Muscle layer of colon (tissue), 2 donors: ENCODE results near the gene MPZL1.

ENCODE experiments used
- H3K27ac ChIP-seq: one replicate; pipeline ENCODE4 v1.7.0; 2013; ENCODE audit warnings: low read depth, mild to moderate bottlenecking, low read length, moderate library complexity
- H3K27me3 ChIP-seq, 2 donors: one replicate each; pipeline ENCODE4 v1.7.0; 2013; ENCODE audit warnings: low read length in 2 of 2, mild to moderate bottlenecking in 2 of 2; ENCODE audit not compliant: insufficient read depth in 2 of 2, control insufficient read depth in 1 of 2
- H3K36me3 ChIP-seq: one replicate; pipeline ENCODE4 v1.7.0; 2013; ENCODE audit warnings: mild to moderate bottlenecking, low read length; ENCODE audit not compliant: insufficient read depth
- H3K4me1 ChIP-seq: one replicate; pipeline ENCODE4 v1.7.0; 2013; ENCODE audit warnings: mild to moderate bottlenecking, low read length; ENCODE audit not compliant: insufficient read depth
- H3K4me3 ChIP-seq, 2 donors: one replicate each; pipeline ENCODE4 v1.7.0; 2013; ENCODE audit warnings: low read length in 2 of 2, low read depth in 1 of 2, mild to moderate bottlenecking in 1 of 2, moderate library complexity in 1 of 2
- H3K9ac ChIP-seq: one replicate; pipeline ENCODE4 v1.7.0; 2013; ENCODE audit warnings: low read length
- H3K9me3 ChIP-seq: one replicate; pipeline ENCODE4 v1.7.0; 2013; ENCODE audit warnings: mild to moderate bottlenecking, low read length
- donor health status: abdominal sarcoma.
- donor health status: Adenocarcinoma of cecum.

MPZL1 gene

GRCh38 chr1:167697667-167698141 lies 24.1 kb upstream of the MPZL1 start:
- H3K27ac ChIP-seq, result no peak overlapping the region
- H3K9me3 ChIP-seq, result no peaks in the 10 kb centered on the region
- no peak overlapping the region for H3K4me3 ChIP-seq
- no peaks in the 10 kb centered on the region for H3K27me3 ChIP-seq
- H3K9ac ChIP-seq, result no peak overlapping the region
- H3K36me3 ChIP-seq, result peaks cover 7% of the 10 kb centered on the region
- H3K4me1 ChIP-seq, result no peaks in the 10 kb centered on the region

DNA sequence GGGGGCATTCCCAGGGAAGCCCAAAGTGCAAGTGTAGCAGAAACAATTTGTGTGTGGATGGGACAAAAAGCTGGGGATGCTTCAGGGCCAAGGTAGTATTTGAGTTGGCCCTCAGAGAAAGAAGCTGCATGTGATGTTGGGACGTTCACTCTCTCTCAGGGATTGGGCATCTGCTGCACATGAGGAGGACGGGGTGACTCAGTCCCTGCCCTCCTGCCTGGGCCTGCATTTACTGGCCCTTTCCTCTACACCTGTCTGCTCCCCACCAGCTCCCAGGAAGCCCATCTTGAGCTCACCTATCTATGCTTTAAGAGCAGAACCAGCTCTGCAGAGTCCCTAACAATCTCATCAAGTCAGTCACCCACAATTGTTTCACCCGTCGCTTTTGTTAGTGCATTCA lies 23.5 kb upstream of the MPZL1 start:
- H3K4me1 ChIP-seq, result no peaks in the 10 kb centered on the region
- H3K9me3 ChIP-seq, result no peaks in the 10 kb centered on the region
- H3K27me3 ChIP-seq, result no peaks in the 10 kb centered on the region
- H3K36me3 ChIP-seq, result peaks cover 7% of the 10 kb centered on the region
- H3K9ac ChIP-seq, result no peak overlapping the region
- no peak overlapping the region for H3K27ac ChIP-seq
- H3K4me3 ChIP-seq, result no peak overlapping the region

DNA sequence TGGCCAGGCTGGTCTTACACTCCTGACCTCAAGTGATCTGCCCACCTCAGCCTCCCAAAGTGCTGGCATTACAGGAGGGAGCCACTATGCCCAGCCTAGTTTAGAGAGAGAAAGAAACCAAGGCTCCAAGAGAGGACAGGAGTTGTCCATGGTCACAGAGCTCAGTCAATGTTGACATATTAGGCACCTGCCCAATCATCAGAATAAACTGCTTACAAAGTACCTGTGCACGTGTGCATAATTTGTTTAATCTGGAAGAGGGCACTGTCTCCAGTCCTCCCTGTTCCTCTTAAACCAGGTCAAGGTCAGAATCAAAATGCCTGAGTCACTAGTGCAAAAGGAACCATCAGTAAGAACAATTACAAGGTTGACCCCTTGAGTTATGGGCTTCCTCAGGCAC lies 20.3 kb upstream of the MPZL1 start:
- Histone ChIP-seq H3K9ac (no peak overlapping the region), H3K4me3 (no peak overlapping the region), H3K4me1 (no peaks in the 10 kb centered on the region), H3K9me3 (no peaks in the 10 kb centered on the region), H3K27ac (no peak overlapping the region), H3K36me3 (peaks cover 7% of the 10 kb centered on the region), H3K27me3 (no peaks in the 10 kb centered on the region)

- no peaks in the 10 kb centered on the region for H3K9me3 ChIP-seq
- no peak overlapping the region for H3K27ac ChIP-seq
- H3K4me1 ChIP-seq, result no peaks in the 10 kb centered on the region
- H3K9ac ChIP-seq, result no peak overlapping the region
- no peaks in the 10 kb centered on the region for H3K27me3 ChIP-seq
- H3K4me3 ChIP-seq, result no peak overlapping the region
- no peaks in the 10 kb centered on the region for H3K36me3 ChIP-seq
Observed at GRCh38 chr1:167703557-167703956, 18.2 kb upstream of the MPZL1 start.

DNA sequence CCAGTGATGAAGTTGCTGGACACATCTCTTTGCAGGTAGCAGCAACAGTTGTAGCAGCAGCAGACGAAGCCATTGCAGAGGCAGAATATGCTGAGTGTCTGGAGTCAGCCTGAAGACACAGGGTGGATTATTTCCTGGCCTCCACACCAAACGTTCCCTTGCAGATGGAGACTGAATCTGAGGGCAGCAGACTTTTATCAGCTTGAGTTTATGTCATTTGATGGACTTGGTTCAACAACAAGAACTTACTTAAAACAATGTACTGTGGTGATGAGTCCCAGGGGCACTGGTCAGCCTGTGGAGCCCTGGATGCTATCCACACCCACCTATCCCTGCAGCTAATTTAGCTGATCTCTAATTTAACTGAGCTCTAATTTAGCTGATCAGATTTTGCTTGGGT lies 17.1 kb upstream of the MPZL1 start:
- H3K27ac ChIP-seq, result no peak overlapping the region

DNA sequence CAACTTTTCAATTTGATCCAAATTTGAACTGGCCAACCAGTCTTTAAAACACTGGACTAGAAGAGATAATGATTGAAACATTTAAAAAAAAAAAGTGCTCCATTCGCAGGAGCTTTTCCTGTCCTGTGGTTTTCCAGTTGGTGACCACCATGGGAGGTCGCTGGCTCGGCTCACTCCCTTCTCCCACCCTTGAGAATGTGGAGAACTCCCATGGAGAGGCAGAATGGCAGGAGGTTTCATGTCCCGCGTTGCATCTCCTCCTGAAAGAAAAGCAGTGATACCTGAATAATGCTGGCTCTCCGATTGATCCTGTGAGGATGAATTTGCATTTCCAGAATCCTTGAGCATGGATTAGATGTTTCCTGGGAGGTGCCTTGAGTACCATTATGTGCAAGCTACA lies 16.5 kb upstream of the MPZL1 start:
- Histone ChIP-seq H3K9ac (no peak overlapping the region), H3K4me1 (no peaks in the 10 kb centered on the region), H3K4me3 (no peak overlapping the region), H3K36me3 (no peaks in the 10 kb centered on the region), H3K9me3 (no peaks in the 10 kb centered on the region), H3K27ac (no peak overlapping the region), H3K27me3 (no peaks in the 10 kb centered on the region)

More for the DNA sequence above, 17.1 kb upstream of the MPZL1 start:
- Histone ChIP-seq H3K36me3 (no peaks in the 10 kb centered on the region), H3K9ac (no peak overlapping the region), H3K4me3 (no peak overlapping the region), H3K4me1 (no peaks in the 10 kb centered on the region), H3K27me3 (no peaks in the 10 kb centered on the region), H3K9me3 (no peaks in the 10 kb centered on the region)

GRCh38 chr1:167706363-167706762 lies 15.4 kb upstream of the MPZL1 start:
- Histone ChIP-seq H3K27ac (no peak overlapping the region), H3K4me1 (no peaks in the 10 kb centered on the region), H3K27me3 (no peaks in the 10 kb centered on the region), H3K4me3 (no peak overlapping the region), H3K9ac (no peak overlapping the region), H3K9me3 (no peaks in the 10 kb centered on the region), H3K36me3 (no peaks in the 10 kb centered on the region)

DNA sequence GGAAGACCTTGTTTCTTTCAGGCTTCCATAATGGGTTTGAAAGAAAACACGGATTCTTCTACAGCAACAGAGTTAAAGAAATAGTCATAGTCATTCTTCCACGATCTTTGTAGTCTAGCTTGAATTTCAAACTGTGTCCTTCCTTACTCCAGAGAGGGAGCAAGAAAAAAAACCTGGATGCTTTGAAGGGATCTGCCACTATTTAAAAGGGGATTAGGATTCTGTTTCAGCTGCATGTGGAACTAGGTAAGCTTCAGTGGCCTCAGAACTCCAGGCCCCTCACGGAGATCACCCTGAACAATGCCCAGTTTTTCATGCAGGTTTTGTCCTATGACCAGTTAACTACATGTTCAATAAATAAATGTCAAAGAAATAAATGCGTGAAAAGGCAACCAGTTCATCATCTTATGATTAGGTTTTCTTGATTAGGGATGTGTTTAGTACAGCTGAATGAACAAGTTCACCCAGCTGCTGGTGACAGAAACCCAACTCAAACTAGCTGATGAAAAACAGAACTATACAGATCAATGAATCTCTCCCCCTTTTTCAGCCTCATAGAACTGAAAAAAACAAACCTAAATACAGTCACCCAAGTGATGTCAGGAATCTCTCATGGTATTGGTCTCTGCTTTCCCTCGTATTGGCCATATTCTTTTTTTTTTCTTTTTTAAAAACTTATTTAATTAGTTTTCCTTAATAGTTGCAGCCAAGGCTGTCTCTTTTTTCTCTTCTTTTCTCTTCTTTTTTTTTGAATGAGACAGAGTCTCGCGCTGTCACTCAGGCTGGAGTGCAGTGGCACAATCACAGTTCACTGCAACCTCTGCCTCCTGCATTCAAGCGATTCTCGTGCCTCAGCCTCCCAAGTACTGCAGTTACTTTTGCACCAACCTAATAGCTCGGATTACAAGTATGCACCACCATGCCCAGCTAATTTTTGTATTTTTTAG lies 14.6 kb upstream of the MPZL1 start:
- no peaks in the 10 kb centered on the region for H3K4me1 ChIP-seq
- H3K9ac ChIP-seq, result no peak overlapping the region
- H3K27ac ChIP-seq, result no peak overlapping the region

DNA sequence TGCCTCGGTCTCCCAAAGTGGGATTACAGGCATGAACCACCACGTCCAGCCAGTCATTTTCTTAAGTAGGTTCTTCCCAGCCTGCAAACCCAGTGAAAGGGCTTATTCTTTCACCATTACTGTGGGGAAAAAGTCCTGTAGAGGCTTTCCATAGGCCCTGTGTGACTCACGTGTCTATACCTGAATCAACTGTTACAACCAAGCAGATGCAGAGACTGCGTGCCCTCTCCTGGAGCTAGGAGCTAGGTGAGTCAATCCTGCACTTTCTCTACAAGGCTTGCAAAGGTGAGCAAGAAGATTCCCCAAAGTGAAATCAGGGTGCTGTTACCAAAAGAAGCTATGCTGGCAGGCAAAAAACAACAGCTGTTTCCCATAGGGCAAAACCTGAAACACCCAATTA lies 13.8 kb upstream of the MPZL1 start:
- H3K9me3 ChIP-seq, result no peaks in the 10 kb centered on the region
- H3K4me1 ChIP-seq, result no peaks in the 10 kb centered on the region
- H3K4me3 ChIP-seq, result no peak overlapping the region
- no peaks in the 10 kb centered on the region for H3K27me3 ChIP-seq
- no peak overlapping the region for H3K9ac ChIP-seq
- H3K36me3 ChIP-seq, result no peaks in the 10 kb centered on the region
- H3K27ac ChIP-seq, result no peak overlapping the region

More for the DNA sequence above, 14.6 kb upstream of the MPZL1 start:
- Histone ChIP-seq H3K36me3 (no peaks in the 10 kb centered on the region), H3K27me3 (no peaks in the 10 kb centered on the region), H3K4me3 (no peak overlapping the region), H3K9me3 (no peaks in the 10 kb centered on the region)

DNA sequence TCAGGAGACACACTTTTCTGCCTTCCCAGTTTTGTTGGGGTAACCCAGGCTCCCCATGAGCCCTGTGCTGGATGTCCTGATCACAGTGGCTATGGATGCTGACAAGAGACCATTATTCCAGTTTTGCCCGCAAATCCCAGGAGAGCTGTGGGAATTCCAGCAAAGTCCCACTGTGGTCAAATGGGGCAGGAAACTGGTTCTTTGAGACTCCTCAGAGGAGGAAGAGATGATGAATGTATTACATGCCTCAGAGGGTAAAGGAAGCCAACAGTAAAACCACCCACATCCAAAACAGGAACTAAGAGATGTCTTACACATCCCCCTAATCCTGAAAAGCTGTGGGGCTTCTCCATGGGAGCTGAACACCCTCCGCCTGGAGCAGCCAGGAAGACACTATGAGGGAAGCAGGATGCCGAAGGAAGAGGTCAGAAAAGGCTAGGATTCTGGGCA lies 12.8 kb upstream of the MPZL1 start:
- no peaks in the 10 kb centered on the region for H3K4me1 ChIP-seq
- no peaks in the 10 kb centered on the region for H3K36me3 ChIP-seq

DNA sequence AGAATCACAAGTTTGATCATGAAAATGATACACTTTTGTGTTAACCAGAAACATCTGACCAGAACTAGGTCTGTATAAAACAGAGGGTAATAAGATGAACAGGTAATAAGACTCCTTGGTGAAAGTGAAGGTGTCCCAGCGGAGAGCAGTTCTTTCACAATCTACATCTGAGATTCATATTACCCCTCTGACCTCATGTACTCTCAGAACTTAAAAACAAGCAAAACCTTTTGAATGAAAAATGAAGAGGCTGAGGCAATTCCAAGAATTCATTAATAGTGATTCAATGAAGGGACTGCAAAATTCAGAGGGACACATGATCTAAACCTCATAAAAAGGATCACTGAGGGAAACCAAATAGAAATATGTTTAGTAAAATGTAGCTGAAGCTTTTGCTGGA lies 10.9 kb upstream of the MPZL1 start:
- Histone ChIP-seq H3K9ac (no peak overlapping the region), H3K4me3 (no peak overlapping the region), H3K27ac (no peak overlapping the region), H3K4me1 (no peaks in the 10 kb centered on the region), H3K27me3 (no peaks in the 10 kb centered on the region), H3K36me3 (no peaks in the 10 kb centered on the region), H3K9me3 (no peaks in the 10 kb centered on the region)

More for the DNA sequence above, 12.8 kb upstream of the MPZL1 start:
- Histone ChIP-seq H3K4me3 (no peak overlapping the region), H3K27ac (no peak overlapping the region), H3K9ac (no peak overlapping the region), H3K9me3 (no peaks in the 10 kb centered on the region), H3K27me3 (no peaks in the 10 kb centered on the region)

- H3K27ac ChIP-seq, result no peak overlapping the region
- no peaks in the 10 kb centered on the region for H3K9me3 ChIP-seq
- H3K36me3 ChIP-seq, result no peaks in the 10 kb centered on the region
- no peak overlapping the region for H3K9ac ChIP-seq
- no peaks in the 10 kb centered on the region for H3K4me1 ChIP-seq
- no peaks in the 10 kb centered on the region for H3K27me3 ChIP-seq
- H3K4me3 ChIP-seq, result no peak overlapping the region
Observed at GRCh38 chr1:167711797-167712196, 10.0 kb upstream of the MPZL1 start.
